Testis (tissue), 5 donors: ENCODE results near the gene SLC39A9. TPM values are rescaled to one million over a fixed set of nuclear protein-coding genes. Genes with fewer than 3 reads are reported as not detected.

Experiments
- DNase-seq: peaks from one replicate; pipeline ENCODE4 v3.0.0-alpha.2; 2019
- H3K27ac ChIP-seq, 2 donors: fragments of 200-600 bp; sonication (generic); one replicate each; pipeline ENCODE4 v1.5.1; 2019
- H3K27me3 ChIP-seq: fragments of 200-600 bp; sonication (generic); one replicate; pipeline ENCODE4 v1.5.1; 2019
- H3K36me3 ChIP-seq: fragments of 200-600 bp; sonication (generic); one replicate; pipeline ENCODE4 v1.5.1; 2017; ENCODE audit warnings: low read depth; ENCODE audit errors: missing control alignments
- H3K4me1 ChIP-seq: fragments of 200-600 bp; sonication (generic); one replicate; pipeline ENCODE4 v1.5.1; 2019
- H3K4me3 ChIP-seq, 2 donors: fragments of 200-600 bp; sonication (generic); one replicate each; pipeline ENCODE4 v1.5.1; 2017 to 2019
- H3K9me3 ChIP-seq: fragments of 200-600 bp; sonication (generic); one replicate; pipeline ENCODE4 v1.5.1; 2017
- CTCF ChIP-seq, 3 experiments: fragments of 450-650 bp in 2 of 3; fragments of 200-600 bp in 1 of 3; sonication (generic) in 1 of 3; IDR thresholded peaks; one replicate each; pipeline ENCODE4 v1.5.1; 2016 to 2019; ENCODE audit warnings: antibody characterized with exemption in 3 of 3, mild to moderate bottlenecking in 2 of 3, moderate library complexity in 1 of 3
- POLR2A ChIP-seq: fragments of 450-650 bp; IDR thresholded peaks from one replicate; pipeline ENCODE4 v1.6.1; 2017; ENCODE audit warnings: antibody characterized with exemption, mild to moderate bottlenecking, moderate library complexity
- whole genome bisulfite sequencing, 2 donors: methylation state at CpG; one replicate each; pipeline ENCODE4 v1.1.5; 2018; 5-methylcytosine and 5-hydroxymethylcytosine counted together
- intact Hi-C: fragments of 100-400 bp; cut with DNase I; formaldehyde crosslinking; loops from one replicate; pipeline ENCODE4 v1.15.1; 2023; ENCODE audit warnings: low total_unique reads
- long read RNA-seq, 2 donors: transcript quantifications; one replicate each; lab custom pipeline, GENCODE V29; 2026
- polyA plus RNA-seq: library from polyadenylated mRNA; stranded (reverse); fragments of 350-450 nt; fragmentation: Illumina TruSeq; extraction: RNeasy Lipid Tissue Mini Kit (QIAGEN cat#74804); gene quantifications from one replicate; pipeline ENCODE4 v1.2.3, GENCODE V29; 2014; ENCODE audit warnings: low read depth, low replicate concordance; ENCODE audit not compliant: insufficient read depth
- total RNA-seq, 2 donors: library from RNA; depleted of rRNA; stranded (reverse); fragments of >200 nt; gene quantifications; one replicate each; pipeline ENCODE4 v1.2.3, GENCODE V29; 2016

Gene SLC39A9, protein sequence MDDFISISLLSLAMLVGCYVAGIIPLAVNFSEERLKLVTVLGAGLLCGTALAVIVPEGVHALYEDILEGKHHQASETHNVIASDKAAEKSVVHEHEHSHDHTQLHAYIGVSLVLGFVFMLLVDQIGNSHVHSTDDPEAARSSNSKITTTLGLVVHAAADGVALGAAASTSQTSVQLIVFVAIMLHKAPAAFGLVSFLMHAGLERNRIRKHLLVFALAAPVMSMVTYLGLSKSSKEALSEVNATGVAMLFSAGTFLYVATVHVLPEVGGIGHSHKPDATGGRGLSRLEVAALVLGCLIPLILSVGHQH
- total RNA-seq (10 to 100 TPM; 59.9 to 73.3 TPM), polyA plus RNA-seq (38.0 TPM)
- long read RNA-seq, donor 1, transcript SLC39A9-202 (7 exons, 3,560 nt) = major isoform, 7 of 422 reads
- long read RNA-seq, donor 1, partial matches to known transcripts = 403 of 422 reads
- long read RNA-seq, donor 1, other reads (novel, unspliced or antisense) = 10 of 422 reads
- long read RNA-seq, donor 2, full-length matches to known transcripts = 4 of 11 reads
- long read RNA-seq, donor 2, partial matches to known transcripts = 7 of 11 reads
- long read RNA-seq, donor 2, other reads (novel, unspliced or antisense) = 0 of 11 reads

DNA sequence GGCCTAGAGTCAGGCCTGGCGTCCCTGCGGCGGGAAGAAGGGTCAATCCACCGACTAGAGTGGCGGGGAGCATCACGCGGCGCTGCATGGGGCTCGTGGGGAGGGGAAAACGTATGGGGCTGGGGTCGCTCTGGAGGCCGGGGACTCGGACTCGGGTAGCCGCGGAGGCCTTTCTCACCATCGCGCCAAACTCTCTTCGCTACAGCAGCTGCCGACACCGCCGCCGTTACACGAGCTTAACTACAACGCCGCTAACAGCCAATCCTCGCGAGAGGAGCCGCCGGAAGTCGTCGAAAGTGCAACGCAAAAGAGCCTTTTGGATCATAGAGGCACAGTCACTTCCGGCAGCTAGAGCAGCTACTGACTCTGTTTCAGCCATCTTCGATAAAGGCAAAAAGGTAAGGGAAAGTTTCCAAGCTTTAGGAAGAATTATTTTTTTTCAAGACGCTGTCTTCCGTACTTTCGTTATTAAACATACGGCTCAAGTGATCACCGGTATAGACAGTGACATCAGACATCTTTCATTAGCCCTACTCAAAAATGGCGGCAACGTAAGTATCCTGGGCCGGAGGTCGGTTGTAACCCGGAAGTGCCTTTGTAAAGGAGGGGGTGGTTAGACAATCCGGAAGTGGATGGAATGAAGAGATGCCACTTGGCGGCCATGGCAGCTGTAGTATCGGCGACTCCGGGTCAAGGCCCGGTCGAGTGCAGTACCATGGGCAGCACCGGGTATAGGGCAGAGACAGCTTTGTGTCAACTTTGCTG is at the start of gene SLC39A9, which contains the start of gene ERH:
Gene SLC39A9 (plus strand): TSS at position 640 of the 765 bp plus-strand sequence. CDS start 678 bp downstream, outside the sequence.
Gene ERH (minus strand): TSS at position 247 of the 765 bp plus-strand sequence. CDS start 66 bp downstream, at position 181.
- no peaks in the 10 kb centered on the region for H3K27me3 ChIP-seq
- H3K9me3 ChIP-seq = no peaks in the 10 kb centered on the region
- TF ChIP-seq POLR2A (no peak), CTCF (IDR thresholded peaks at IDR 0.05) (no peak)
- peak; percentile 99 for DNase-seq
- peaks cover 31% of the 10 kb centered on the region for H3K4me1 ChIP-seq
- WGBS, 2 donors = 0% methylated on average over 40 to 53 of the region's 53 CpGs
- H3K4me3 ChIP-seq = peak within 1 kb of the TSS; percentile 85 to 95
- intact Hi-C loops = no loop called here
- H3K36me3 ChIP-seq = no peaks in the 10 kb centered on the region
- H3K27ac ChIP-seq = peak within 1 kb of the TSS; percentile 77 to 91

- intact Hi-C loops = no loop called here
Measured at GRCh38 chr14:69349091-69349777, 49.3 kb upstream of the SLC39A9 start.

DNA sequence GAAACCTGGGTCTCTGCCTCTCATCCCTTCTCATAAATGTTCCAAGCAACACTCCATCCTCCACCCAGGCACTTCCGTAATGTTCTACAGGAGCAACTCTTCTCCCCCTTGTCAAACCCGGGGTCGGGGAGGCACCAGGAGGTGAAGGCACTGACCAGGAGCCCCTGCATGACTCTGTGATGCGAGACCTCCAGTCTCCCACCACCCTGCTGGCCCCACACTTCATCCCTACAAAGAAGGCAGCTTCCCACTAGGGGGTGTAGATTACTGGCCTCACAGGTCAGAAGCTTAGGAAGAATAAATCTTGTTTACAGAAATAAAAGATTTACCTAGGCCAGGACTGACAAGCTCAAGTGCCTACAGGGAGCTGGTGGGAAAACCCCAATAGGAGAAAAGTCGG is 47.6 kb upstream of the SLC39A9 start:
- 86 to 87% methylated on average over 5 of the region's 5 CpGs for WGBS, 2 donors
- no peak for DNase-seq
- Histone ChIP-seq H3K9me3 (no peaks in the 10 kb centered on the region), H3K4me3 (no peak overlapping the region), H3K4me1 (no peaks in the 10 kb centered on the region), H3K36me3 (no peaks in the 10 kb centered on the region), H3K27me3 (no peaks in the 10 kb centered on the region), H3K27ac (no peak overlapping the region)
- TF ChIP-seq POLR2A (no peak), CTCF (IDR thresholded peaks at IDR 0.05) (no peak)
- intact Hi-C loops = no loop called here

More at GRCh38 chr14:69349091-69349777, 49.3 kb upstream of the SLC39A9 start:
- Histone ChIP-seq H3K36me3 (no peaks in the 10 kb centered on the region), H3K4me1 (no peaks in the 10 kb centered on the region), H3K27ac (no peak overlapping the region), H3K4me3 (no peak overlapping the region), H3K9me3 (no peaks in the 10 kb centered on the region), H3K27me3 (no peaks in the 10 kb centered on the region)
- TF ChIP-seq POLR2A = no peak
- no peak for TF ChIP-seq CTCF (IDR thresholded peaks at IDR 0.05)
- no peak for DNase-seq
- 87 to 89% methylated on average over 10 to 11 of the region's 11 CpGs for WGBS, 2 donors

DNA sequence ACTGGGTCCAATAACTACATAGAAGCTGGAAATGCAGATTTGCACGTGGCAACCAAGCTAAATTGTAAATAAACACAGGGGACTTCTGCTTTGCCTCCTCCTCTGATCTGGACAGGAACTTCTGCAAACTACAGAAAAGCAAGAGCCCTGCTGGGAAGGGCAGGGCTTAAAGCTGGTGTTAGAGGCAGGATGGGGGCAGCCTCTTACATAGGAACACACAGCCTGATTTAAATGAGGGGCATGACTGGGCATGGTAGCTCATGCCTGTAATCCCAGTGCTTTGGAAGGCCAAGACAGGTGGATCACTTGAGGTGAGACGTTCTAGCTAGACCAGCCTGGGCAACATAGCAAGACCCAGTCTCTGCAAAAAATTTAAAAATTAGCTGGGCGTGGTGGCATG is 47.1 kb upstream of the SLC39A9 start:
- H3K27ac ChIP-seq = no peak overlapping the region
- 80 to 86% methylated on average over 3 of the region's 3 CpGs for WGBS, 2 donors
- no peaks in the 10 kb centered on the region for H3K4me1 ChIP-seq
- H3K9me3 ChIP-seq = no peaks in the 10 kb centered on the region
- H3K36me3 ChIP-seq = no peaks in the 10 kb centered on the region
- H3K27me3 ChIP-seq = no peaks in the 10 kb centered on the region
- H3K4me3 ChIP-seq = no peak overlapping the region
- TF ChIP-seq CTCF (IDR thresholded peaks at IDR 0.05) = no peak
- no peak for TF ChIP-seq POLR2A
- intact Hi-C loops = no loop called here
- no peak for DNase-seq
